HK-2 (cell line): Measurements from ENCODE around the gene PIMREG.
"Not testable (repeated sequence)": the region's sequence is repeated elsewhere in the genome, so short reads cannot be mapped to it uniquely, and the experiment has no call there.

Source experiments
- DNase-seq: peaks from one replicate; pipeline ENCODE4 v3.0.0-alpha.2; 2018; ENCODE audit not compliant: unreplicated experiment

PIMREG gene

DNA sequence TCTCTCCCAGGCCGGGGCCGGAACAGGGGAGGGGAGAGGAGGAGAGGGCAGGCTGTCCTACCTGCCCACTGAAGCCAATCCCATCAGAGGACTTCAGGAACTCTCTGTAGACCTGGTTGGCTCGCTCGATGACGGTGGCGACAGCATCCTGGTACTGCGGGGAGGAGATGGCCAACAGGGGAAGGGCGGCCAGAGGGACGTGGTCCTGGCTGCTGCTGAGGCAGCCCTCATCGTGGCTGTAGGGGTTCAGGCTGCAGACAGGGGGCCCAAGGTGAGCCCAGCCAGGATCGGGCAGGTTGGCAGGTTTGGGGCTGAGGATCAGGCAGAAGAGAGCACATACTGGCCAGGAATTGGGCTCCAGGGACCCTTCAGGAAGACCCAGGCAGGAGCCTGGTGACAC, 34.2 kb downstream of the PIMREG start:
- no peak for DNase-seq

- DNase-seq, result no peak
These were observed 35.5 kb downstream of the PIMREG start for GRCh38 chr17:6479622-6480302.

GRCh38 chr17:6480303-6480675, 36.0 kb downstream of the PIMREG start:
- DNase-seq, result no peak

- no peak for DNase-seq
These were observed 37.8 kb downstream of the PIMREG start for GRCh38 chr17:6482105-6482455.

GRCh38 chr17:6482796-6483195, 38.5 kb downstream of the PIMREG start:
- not testable (repeated sequence) for DNase-seq

- DNase-seq, result no peak
These were observed 39.3 kb downstream of the PIMREG start for GRCh38 chr17:6483507-6483906.

GRCh38 chr17:6485646-6486412, 41.6 kb downstream of the PIMREG start:
- no peak for DNase-seq

GRCh38 chr17:6487251-6488007, 43.2 kb downstream of the PIMREG start:
- DNase-seq, result no peak

DNA sequence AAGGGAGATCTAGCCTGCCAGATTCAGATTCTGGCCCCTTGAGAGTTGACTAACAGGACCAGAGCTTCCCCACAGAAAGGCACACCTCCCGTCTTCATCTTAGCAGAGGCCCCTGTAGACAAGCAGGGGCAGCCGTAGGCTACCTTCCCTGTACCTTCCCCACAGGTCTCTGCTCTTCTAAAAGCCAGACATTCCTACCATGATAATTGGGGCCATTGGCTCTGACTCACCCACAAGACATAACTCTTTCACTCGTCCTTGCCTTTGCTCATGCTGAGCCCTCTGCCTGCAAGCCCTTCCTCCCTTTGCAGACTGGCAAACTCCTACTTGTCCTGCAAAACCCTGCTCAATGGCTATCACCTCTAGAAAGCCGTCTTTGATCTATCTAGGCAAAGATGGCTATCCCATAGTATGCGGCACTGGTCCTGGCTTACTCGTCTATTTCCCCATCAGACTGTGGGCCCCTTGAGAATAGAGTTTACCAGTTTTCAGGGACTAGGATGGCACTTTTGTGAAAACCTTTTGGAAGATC, 43.8 kb downstream of the PIMREG start:
- DNase-seq, result no peak

- no peak for DNase-seq
These were observed 44.8 kb downstream of the PIMREG start for GRCh38 chr17:6489016-6489550.

- no peak for DNase-seq
These were observed 46.9 kb downstream of the PIMREG start for GRCh38 chr17:6491071-6491700.

- no peak for DNase-seq
These were observed 48.8 kb downstream of the PIMREG start for GRCh38 chr17:6492892-6493674.

DNA sequence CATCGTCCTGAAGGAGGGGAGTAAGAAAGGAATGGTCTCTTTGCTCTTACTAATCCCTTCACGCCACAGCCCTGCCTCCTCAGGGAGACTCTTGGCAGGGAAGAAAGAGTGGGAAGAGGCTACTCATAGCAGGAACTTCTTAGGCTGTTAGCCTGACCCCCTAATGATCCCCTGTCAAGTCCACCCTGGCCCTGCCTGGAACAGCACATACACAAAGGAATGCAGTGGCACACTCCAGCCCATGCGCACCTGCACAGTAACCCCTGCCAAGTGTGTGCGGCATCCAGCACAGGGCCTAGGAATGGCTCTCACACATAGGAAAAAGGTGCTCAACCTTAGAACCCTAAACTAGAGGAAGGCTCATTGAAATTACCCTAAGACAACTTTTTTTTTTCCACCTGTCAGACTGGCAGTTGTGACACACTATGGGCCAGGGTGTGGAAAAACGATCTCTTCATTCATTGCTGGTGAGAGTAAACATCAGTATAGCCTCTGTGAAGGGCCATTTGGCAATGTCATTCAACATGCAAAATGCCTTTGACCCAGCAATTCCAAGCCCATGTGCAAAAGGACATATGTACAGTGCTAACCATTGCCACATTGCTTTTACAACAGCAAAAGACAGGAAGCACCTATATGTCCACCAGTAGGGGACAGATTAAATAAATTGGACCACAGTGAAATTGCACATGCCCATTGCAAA, 50.1 kb downstream of the PIMREG start:
- DNase-seq, result no peak

- no peak for DNase-seq
These were observed 51.3 kb downstream of the PIMREG start for GRCh38 chr17:6495450-6496115.

DNA sequence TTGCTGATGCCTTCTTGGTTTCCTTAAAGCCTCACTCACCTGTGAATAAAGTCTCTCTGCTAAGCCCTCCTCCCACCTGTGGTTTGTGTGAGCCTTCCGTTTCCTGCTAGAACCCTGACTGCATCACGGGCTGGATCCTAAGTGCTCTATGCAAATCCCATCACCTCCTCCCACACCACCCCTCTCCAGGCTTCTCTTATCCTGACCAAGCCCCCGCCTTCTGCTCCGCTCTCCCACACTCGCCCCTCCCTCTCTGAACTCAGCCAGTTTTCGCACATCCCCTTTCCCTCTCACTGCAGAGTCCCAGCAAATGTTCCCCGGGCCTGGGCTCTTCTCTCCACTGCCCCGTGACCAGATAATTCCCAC, 51.8 kb downstream of the PIMREG start:
- DNase-seq, result no peak

DNA sequence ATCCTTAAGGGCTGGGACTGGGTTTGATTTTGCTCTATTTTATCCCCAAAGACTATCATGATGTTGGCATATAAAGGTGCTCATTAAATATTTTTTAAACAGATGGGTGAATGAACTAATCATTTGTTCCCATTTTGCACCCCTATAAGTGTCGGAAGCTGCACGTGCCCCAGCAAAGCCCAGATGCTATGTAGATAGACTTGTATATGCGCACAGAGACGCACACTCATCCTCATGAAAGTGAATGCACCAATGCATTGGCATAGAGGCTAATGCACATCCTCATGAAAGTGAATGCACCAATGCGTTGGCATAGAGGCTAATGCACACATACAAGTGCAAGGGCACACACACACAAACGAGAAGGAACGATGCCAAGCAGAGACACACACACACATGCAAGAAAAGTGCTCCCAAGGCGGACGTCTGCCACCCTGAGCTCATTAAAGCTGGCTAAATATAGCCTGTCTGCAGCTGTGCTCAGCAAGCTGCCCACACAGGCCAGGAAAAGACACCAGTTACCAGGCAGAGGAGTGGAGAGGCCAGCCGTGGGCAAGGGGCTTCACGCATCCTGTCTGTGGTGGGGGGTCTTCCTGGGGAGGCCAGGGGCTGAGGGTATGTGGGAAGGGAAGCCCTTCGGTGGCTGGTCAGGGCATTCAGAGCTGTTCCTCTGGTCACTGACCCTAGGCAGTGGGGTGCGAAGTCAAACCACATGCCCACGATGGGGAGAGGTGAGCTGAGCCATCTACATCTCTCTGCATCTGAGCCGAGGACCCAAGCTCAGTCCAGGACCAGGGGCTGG, 52.6 kb downstream of the PIMREG start:
- no peak for DNase-seq

GRCh38 chr17:6497496-6498221, 53.4 kb downstream of the PIMREG start:
- no peak for DNase-seq

DNA sequence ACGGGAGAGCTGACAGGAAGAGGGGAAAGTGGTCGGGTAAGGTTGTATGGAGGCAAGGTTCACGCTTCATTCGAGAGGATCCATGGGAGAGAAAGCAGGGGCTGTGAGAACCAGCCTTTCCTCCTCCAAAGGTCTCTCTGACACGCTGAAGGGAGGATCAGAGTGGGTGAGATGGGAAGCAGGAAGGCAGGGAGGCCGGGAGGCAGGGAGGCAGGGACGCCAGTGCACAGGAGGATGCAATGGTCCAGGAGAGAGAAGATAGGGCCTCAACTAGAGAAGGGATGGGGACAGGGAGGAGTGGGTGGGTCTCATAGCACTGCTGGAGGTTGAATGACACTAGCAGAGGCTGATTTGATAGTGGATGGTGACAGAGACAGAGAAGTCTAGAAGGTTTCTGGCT, 54.1 kb downstream of the PIMREG start:
- no peak for DNase-seq
